ENCODE results near the gene TNS1. TPM values are rescaled to one million over a fixed set of nuclear protein-coding genes. Genes with fewer than 3 reads are reported as not detected.

Gene TNS1
- total RNA-seq, 1 experiment from 2014 or later: 6.2 TPM

GRCh38 chr2:217998926-217999594 is 3.7 kb downstream of the TNS1 start:
- RAD21 ChIA-PET (ENCODE audit: low non-redundant PET in 1 of 2, low total read pairs in 2 of 2, uncharacterized antibody in 2 of 2, unreplicated experiment in 2 of 2): no interaction called here
- BruUV-seq (replicated peaks): no TSS peak

More at GRCh38 chr2:217998926-217999594, 3.7 kb downstream of the TNS1 start:
- CTCF ChIA-PET: interaction anchor here (1.2 kb wide), 1 partner anchor 213 kb away, joined by 3 read pairs; no protein-coding TSS in a partner anchor
- POLR2A ChIA-PET: no interaction called here
- H3K4me3 ChIP-seq (replicated peaks in 1 of 2; ENCODE audit: low read depth in 1 of 2, low read length in 2 of 2): no peak overlapping the region
- no peaks in the 10 kb centered on the region for H3K79me2 ChIP-seq (ENCODE audit: insufficient read depth, low read length)
- H3K27me3 ChIP-seq (ENCODE audit: insufficient read depth, low read length): no peaks in the 10 kb centered on the region
- DNase-seq (ENCODE audit: low read depth, low spot score): no peak
- ATAC-seq: no peak
- no peak overlapping the region for H2AFZ ChIP-seq (ENCODE audit: low read depth, low read length, poor library complexity, severe bottlenecking)
- H3K4me1 ChIP-seq (ENCODE audit: control insufficient read depth in 1 of 2, insufficient read depth in 2 of 2, low read length in 2 of 2): peaks cover 13 to 27% of the 10 kb centered on the region in 2 experiments
- intact Hi-C loops (cut with micrococcal nuclease): no loop called here
- H3K36me3 ChIP-seq (ENCODE audit: control insufficient read depth in 1 of 2, insufficient read depth in 2 of 2, low read length in 2 of 2): no peaks in the 10 kb centered on the region
- no peaks in the 10 kb centered on the region for H3K9me3 ChIP-seq (ENCODE audit: control insufficient read depth in 1 of 2, insufficient read depth in 1 of 2, low read depth in 1 of 2, low read length in 2 of 2)
- H3K9ac ChIP-seq (ENCODE audit: low read length): no peak overlapping the region
- no peaks in the 10 kb centered on the region for H4K20me1 ChIP-seq (ENCODE audit: insufficient read depth)
- no peaks in the 10 kb centered on the region for H3K9me2 ChIP-seq (ENCODE audit: insufficient read depth)
- H3K27ac ChIP-seq (ENCODE audit: low read depth, low read length): no peak overlapping the region
- TF ChIP-seq POLR2A (IDR thresholded peaks at IDR 0.05; ENCODE audit: borderline replicate concordance, extremely low read depth, insufficient read depth, insufficient read length) (no peak), ZBTB33 (IDR thresholded peaks at IDR 0.05; ENCODE audit: extremely low read depth, insufficient replicate concordance, low read length) (no peak), EZH2phosphoT487 (IDR thresholded peaks at IDR 0.05; ENCODE audit: borderline replicate concordance) (no peak), SP1 (IDR thresholded peaks at IDR 0.05; ENCODE audit: low read depth) (no peak), CTCF (IDR thresholded peaks at IDR 0.05 in 2 of 3, conservative IDR thresholded peaks at IDR 0.05 in 1 of 3; ENCODE audit: borderline replicate concordance in 1 of 3, insufficient read depth in 1 of 3, low read depth in 2 of 3, low read length in 2 of 3) (no peak), YY1 (IDR thresholded peaks at IDR 0.05; ENCODE audit: extremely low read depth, insufficient replicate concordance, low read depth, low read length) (no peak), CEBPB (IDR thresholded peaks at IDR 0.05; ENCODE audit: low read depth) (no peak), EZH2 (IDR thresholded peaks at IDR 0.05) (no peak), ELF1 (IDR thresholded peaks at IDR 0.05; ENCODE audit: borderline replicate concordance, low read depth) (no peak), EGR1 (IDR thresholded peaks at IDR 0.05; ENCODE audit: low read depth) (no peak), MAX (IDR thresholded peaks at IDR 0.05) (no peak), SRF (IDR thresholded peaks at IDR 0.05; ENCODE audit: low read depth) (no peak), SIN3A (IDR thresholded peaks at IDR 0.05; ENCODE audit: low read depth) (no peak), JUND (IDR thresholded peaks at IDR 0.05) (no peak), ZNF274 (IDR thresholded peaks at IDR 0.05; ENCODE audit: low read depth, low read length) (no peak)
- no peak overlapping the region for H3K4me2 ChIP-seq (ENCODE audit: low read length)

Measured in HCT116 (cell line).